ENCODE data around the gene GALNT10. TPM values are rescaled to one million over a fixed set of nuclear protein-coding genes. Genes with fewer than 3 reads are reported as not detected.

The GALNT10 gene
- total RNA-seq, 2 donors from 2014 or later: 11.5 to 19.5 TPM

DNA sequence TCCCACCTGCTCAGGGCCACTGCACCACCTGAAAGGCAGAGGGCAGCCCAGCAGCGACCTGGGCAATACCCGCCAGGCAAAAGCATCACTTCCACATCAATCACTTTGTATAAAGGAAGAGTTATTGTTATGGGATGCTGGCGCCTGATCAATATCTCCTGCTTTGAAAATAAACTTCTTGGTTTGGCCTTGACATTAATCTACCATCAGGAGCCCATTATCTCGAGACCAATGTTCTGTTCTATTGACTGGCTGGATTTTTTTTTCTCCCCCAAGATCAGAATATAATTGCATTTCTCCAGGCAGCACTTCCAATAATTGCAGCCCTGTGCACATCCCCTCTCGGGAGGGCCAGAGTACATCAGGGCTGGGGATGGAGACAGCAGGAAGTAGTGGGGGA, 210.8 kb downstream of the GALNT10 start:
- H3K36me3 ChIP-seq (replicated peaks in 1 of 2; ENCODE audit: insufficient read depth in 1 of 2, low read depth in 2 of 2): no peaks in the 10 kb centered on the region
- H3K4me3 ChIP-seq: no peak overlapping the region
- no peak for DNase-seq
- peaks cover 18% of the 10 kb centered on the region for H3K4me1 ChIP-seq
- no peaks in the 10 kb centered on the region for H3K9me3 ChIP-seq
- H3K27ac ChIP-seq: no peak overlapping the region
- TF ChIP-seq, protein P1, sequence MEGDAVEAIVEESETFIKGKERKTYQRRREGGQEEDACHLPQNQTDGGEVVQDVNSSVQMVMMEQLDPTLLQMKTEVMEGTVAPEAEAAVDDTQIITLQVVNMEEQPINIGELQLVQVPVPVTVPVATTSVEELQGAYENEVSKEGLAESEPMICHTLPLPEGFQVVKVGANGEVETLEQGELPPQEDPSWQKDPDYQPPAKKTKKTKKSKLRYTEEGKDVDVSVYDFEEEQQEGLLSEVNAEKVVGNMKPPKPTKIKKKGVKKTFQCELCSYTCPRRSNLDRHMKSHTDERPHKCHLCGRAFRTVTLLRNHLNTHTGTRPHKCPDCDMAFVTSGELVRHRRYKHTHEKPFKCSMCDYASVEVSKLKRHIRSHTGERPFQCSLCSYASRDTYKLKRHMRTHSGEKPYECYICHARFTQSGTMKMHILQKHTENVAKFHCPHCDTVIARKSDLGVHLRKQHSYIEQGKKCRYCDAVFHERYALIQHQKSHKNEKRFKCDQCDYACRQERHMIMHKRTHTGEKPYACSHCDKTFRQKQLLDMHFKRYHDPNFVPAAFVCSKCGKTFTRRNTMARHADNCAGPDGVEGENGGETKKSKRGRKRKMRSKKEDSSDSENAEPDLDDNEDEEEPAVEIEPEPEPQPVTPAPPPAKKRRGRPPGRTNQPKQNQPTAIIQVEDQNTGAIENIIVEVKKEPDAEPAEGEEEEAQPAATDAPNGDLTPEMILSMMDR (IDR thresholded peaks at IDR 0.05): no peak
- no peak for TF ChIP-seq POLR2A (IDR thresholded peaks at IDR 0.05)
- no peak for ATAC-seq
- intact Hi-C loops (cut with DNase I): no loop called here
- H3K27me3 ChIP-seq: no peaks in the 10 kb centered on the region
- WGBS, 2 donors: 51 to 64% methylated on average over 5 of the region's 5 CpGs

DNA sequence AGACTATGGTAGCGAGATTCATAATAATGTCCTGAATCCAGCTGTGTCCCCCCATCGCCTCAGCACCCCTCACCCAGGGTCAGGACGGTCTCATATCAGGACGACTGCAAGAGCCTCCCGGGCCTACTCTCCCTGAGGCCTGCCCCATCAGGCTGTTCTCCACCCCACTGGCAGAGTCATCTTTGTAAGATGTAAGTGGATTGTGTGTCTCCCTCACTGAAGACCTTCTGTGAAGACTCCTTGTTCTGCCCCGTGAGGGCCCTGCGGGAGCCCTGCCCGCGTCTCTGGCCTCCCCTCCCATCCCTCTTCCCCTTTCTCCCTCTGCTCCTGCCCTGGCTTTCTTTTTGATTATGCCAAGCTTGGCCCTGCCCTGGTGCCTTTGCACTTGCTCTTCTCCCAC, 211.4 kb downstream of the GALNT10 start:
- DNase-seq (no peak), ATAC-seq (no peak)
- intact Hi-C loops (cut with DNase I): no loop called here
- TF ChIP-seq, protein P1 (IDR thresholded peaks at IDR 0.05): no peak
- TF ChIP-seq POLR2A (IDR thresholded peaks at IDR 0.05): no peak
- Histone ChIP-seq H3K36me3 (replicated peaks in 1 of 2; ENCODE audit: insufficient read depth in 1 of 2, low read depth in 2 of 2) (no peaks in the 10 kb centered on the region), H3K9me3 (no peaks in the 10 kb centered on the region), H3K27me3 (no peaks in the 10 kb centered on the region), H3K4me1 (peaks cover 18% of the 10 kb centered on the region), H3K4me3 (no peak overlapping the region), H3K27ac (no peak overlapping the region)
- 83 to 95% methylated on average over 9 of the region's 9 CpGs for WGBS, 2 donors

DNA sequence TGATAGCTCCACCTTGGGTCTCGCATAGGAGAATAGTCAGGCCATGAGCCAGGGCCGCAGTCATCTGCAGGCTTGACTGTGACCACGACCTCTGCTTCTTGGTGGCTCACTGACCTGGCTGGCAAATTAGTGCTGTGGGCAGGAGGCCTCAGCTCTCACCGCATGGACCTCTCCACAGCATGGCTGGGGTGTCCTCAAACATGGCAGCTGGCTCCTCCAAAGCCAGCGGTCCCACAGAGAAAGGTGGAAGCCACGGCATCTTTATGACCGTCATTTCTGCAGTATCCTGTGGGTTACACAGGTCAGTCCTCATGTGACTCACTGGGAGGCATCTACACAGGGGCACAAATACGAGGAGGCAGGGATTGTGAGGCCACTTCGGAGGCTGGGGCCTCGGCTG, 212.1 kb downstream of the GALNT10 start:
- H3K27ac ChIP-seq: no peak overlapping the region
- intact Hi-C loops (cut with DNase I): no loop called here
- ATAC-seq (no peak), DNase-seq (no peak)
- H3K9me3 ChIP-seq: no peaks in the 10 kb centered on the region
- H3K36me3 ChIP-seq (replicated peaks in 1 of 2; ENCODE audit: insufficient read depth in 1 of 2, low read depth in 2 of 2): no peaks in the 10 kb centered on the region
- no peak for TF ChIP-seq POLR2A (IDR thresholded peaks at IDR 0.05)
- TF ChIP-seq, protein P1 (IDR thresholded peaks at IDR 0.05): no peak
- 88 to 92% methylated on average over 6 to 10 of the region's 10 CpGs for WGBS, 2 donors
- no peak overlapping the region for H3K4me3 ChIP-seq
- H3K27me3 ChIP-seq: no peaks in the 10 kb centered on the region
- H3K4me1 ChIP-seq: peaks cover 13% of the 10 kb centered on the region

DNA sequence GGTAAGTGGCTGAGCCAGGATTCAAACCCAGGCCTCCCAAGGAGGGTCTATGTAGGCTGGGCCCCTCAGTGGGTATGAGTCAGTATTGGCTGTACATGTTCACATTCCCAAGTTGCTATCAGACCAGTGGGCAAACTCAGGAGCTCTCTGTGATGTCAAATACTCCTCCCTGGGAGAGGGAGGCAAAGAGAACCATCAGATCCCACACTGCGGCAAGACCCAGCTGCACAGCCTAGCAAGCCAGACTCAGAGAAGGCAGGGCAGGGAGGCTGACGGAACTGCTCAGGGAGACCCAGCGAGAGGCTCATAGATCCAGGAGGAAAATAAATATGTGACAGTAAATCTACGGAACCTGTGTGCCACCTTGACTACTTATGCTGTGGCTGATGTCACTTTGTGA, 212.7 kb downstream of the GALNT10 start:
- DNase-seq (no peak), ATAC-seq (no peak)
- no peaks in the 10 kb centered on the region for H3K9me3 ChIP-seq
- H3K4me1 ChIP-seq: peaks cover 10% of the 10 kb centered on the region
- H3K36me3 ChIP-seq (replicated peaks in 1 of 2; ENCODE audit: insufficient read depth in 1 of 2, low read depth in 2 of 2): no peaks in the 10 kb centered on the region
- TF ChIP-seq POLR2A (IDR thresholded peaks at IDR 0.05): no peak
- TF ChIP-seq, protein P1 (IDR thresholded peaks at IDR 0.05): no peak
- H3K4me3 ChIP-seq: no peak overlapping the region
- 97 to 98% methylated on average over 4 of the region's 4 CpGs for WGBS, 2 donors
- H3K27ac ChIP-seq: no peak overlapping the region
- no peaks in the 10 kb centered on the region for H3K27me3 ChIP-seq
- intact Hi-C loops (cut with DNase I): no loop called here

DNA sequence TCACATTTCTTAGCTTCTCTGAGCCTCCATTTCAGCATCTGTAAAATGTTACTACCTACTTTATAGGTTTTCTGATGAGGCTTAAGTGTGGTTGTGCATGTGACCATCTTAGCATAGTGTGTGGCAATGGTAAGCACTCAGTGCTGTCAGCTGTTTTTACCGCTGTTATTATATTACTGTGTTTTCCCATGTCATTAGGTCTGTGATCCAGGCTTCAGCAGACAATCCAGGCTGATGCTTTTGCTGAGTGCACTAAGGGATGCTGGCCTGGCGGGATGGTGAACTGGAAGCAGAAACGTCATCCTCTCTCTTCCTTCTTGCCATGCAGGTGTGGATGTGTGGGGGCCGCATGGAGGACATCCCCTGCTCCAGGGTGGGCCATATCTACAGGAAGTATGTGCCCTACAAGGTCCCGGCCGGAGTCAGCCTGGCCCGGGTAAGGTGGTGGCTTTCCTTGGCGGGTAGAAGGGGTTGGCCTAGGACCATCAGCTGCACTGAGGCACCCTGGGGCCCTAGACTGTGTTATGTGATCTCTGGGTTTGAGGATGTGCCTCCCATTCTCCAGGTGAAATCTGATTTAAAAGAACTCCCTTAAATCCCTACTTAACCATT, 213.3 kb downstream of the GALNT10 start:
- DNase-seq (no peak), ATAC-seq (no peak)
- 84 to 93% methylated on average over 5 to 8 of the region's 8 CpGs for WGBS, 2 donors
- H3K4me3 ChIP-seq: no peak overlapping the region
- intact Hi-C loops (cut with DNase I): no loop called here
- H3K9me3 ChIP-seq: no peaks in the 10 kb centered on the region
- TF ChIP-seq POLR2A (IDR thresholded peaks at IDR 0.05): no peak
- TF ChIP-seq, protein P1 (IDR thresholded peaks at IDR 0.05): no peak
- H3K27me3 ChIP-seq: no peaks in the 10 kb centered on the region
- peaks cover 10% of the 10 kb centered on the region for H3K4me1 ChIP-seq
- H3K27ac ChIP-seq: no peak overlapping the region
- no peaks in the 10 kb centered on the region for H3K36me3 ChIP-seq (replicated peaks in 1 of 2; ENCODE audit: insufficient read depth in 1 of 2, low read depth in 2 of 2)

Measured in body of pancreas (tissue), 4 donors.